Esophagus squamous epithelium (tissue), 4 donors: ENCODE data around the gene DMRT1.

Experiments
- POLR2A ChIP-seq, 4 donors: fragments of 450-650 bp; IDR thresholded peaks; one replicate each; pipeline ENCODE4 v1.6.1; 2017; ENCODE audit warnings: antibody characterized with exemption in 4 of 4, mild to moderate bottlenecking in 4 of 4, moderate library complexity in 3 of 4
- TF ChIP-seq, protein P1 (sequence below), 6 experiments: fragments of 450-650 bp in 4 of 6; fragments of 200-600 bp in 2 of 6; sonication (generic) in 2 of 6; IDR thresholded peaks; one replicate each; pipeline ENCODE4 v1.5.1; 2016 to 2019; ENCODE audit warnings: antibody characterized with exemption in 6 of 6, mild to moderate bottlenecking in 4 of 6, moderate library complexity in 4 of 6

DNA sequence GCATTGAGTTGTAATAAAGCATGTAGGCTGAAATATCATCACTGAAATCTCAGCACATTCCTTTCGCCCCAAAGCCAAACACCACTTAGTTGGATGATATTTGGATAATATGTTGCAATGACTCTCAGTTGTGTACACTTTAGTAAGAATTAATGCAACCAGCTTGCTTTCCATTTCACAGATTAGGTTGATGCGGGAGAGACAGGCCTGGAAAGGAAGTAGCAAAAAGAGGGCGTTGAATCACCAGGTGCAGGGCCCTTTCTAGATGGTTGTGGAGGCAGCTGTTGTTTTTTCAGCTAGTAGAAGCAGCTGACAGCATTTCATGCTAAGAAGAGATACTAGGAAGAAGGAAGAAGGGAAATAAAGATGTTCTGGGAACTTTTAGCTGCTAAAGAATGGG lies 165.8 kb downstream of the DMRT1 start:
- TF ChIP-seq, protein P1, sequence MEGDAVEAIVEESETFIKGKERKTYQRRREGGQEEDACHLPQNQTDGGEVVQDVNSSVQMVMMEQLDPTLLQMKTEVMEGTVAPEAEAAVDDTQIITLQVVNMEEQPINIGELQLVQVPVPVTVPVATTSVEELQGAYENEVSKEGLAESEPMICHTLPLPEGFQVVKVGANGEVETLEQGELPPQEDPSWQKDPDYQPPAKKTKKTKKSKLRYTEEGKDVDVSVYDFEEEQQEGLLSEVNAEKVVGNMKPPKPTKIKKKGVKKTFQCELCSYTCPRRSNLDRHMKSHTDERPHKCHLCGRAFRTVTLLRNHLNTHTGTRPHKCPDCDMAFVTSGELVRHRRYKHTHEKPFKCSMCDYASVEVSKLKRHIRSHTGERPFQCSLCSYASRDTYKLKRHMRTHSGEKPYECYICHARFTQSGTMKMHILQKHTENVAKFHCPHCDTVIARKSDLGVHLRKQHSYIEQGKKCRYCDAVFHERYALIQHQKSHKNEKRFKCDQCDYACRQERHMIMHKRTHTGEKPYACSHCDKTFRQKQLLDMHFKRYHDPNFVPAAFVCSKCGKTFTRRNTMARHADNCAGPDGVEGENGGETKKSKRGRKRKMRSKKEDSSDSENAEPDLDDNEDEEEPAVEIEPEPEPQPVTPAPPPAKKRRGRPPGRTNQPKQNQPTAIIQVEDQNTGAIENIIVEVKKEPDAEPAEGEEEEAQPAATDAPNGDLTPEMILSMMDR (IDR thresholded peaks at IDR 0.05), result no peak
- TF ChIP-seq POLR2A (IDR thresholded peaks at IDR 0.05), result no peak
